ENCODE results near the gene ALDOA.

DNA sequence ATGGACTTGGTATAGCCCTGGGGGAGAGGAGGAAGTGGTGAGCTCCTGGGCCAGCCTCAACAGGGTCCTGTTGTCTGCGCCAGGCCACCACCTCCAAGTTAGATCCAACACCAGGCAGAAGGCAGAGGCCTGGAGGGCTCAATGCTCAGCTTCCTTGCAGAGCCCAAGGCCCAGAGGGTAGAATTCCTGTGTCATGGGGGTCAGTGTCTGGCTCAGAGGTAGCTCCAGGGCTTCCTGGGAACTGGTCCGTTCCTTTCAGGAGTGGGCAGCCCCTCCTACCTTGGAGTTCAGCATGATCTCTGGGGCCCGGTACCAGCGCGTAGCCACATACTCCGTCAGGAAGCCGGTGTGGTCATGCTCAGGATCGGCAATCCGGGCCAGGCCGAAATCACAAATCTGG lies 52.2 kb downstream of the ALDOA start:
- no peak for TF ChIP-seq GATA2 (IDR thresholded peaks at IDR 0.05; ENCODE audit: low read depth, low read length)
- TF ChIP-seq GATA3 (IDR thresholded peaks at IDR 0.05; ENCODE audit: low read depth, low read length): no peak
